GM12801 (cell line): Measurements from ENCODE around the gene LENG9.

Source experiments
- TF ChIP-seq, protein P1 (sequence below): IDR thresholded peaks from one replicate; pipeline ENCODE4 v1.5.1; 2011; ENCODE audit warnings: control low read depth; ENCODE audit not compliant: insufficient read length; ENCODE audit errors: extremely low read depth

The LENG9 gene

DNA sequence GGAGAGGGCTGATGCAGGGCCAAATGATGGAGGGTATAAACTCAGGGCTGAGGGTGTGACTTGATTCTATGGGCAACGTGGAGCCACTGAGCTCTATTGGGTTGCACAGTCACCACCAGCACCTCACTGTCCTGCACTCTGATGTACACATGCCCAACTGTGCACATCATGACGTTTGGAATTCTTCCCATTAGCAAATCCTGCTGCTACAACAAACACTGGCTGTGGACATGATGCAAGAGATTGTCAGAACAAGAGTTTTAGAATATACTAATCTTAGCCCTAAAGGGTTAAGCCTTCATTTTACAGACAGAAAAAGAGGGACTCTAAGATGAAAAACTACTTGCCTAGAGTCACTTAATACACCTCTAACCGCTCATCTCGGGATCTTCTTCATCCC is 50.7 kb downstream of the LENG9 start:
- TF ChIP-seq, protein P1, sequence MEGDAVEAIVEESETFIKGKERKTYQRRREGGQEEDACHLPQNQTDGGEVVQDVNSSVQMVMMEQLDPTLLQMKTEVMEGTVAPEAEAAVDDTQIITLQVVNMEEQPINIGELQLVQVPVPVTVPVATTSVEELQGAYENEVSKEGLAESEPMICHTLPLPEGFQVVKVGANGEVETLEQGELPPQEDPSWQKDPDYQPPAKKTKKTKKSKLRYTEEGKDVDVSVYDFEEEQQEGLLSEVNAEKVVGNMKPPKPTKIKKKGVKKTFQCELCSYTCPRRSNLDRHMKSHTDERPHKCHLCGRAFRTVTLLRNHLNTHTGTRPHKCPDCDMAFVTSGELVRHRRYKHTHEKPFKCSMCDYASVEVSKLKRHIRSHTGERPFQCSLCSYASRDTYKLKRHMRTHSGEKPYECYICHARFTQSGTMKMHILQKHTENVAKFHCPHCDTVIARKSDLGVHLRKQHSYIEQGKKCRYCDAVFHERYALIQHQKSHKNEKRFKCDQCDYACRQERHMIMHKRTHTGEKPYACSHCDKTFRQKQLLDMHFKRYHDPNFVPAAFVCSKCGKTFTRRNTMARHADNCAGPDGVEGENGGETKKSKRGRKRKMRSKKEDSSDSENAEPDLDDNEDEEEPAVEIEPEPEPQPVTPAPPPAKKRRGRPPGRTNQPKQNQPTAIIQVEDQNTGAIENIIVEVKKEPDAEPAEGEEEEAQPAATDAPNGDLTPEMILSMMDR = no peak
